Measurements from ENCODE around the gene OVCA2.

GRCh38 chr17:2049333-2050299, 7.8 kb downstream of the OVCA2 start:
- peak in 1 of 2 donors; percentile 22 for TF ChIP-seq EP300 (IDR thresholded peaks at IDR 0.05)
- peak in 1 of 2 donors; percentile 67 for TF ChIP-seq POLR2A (IDR thresholded peaks at IDR 0.05)
- TF ChIP-seq CTCF (IDR thresholded peaks at IDR 0.05): no peak
